K562 (cell line): ENCODE measurements around the gene ACP5. TPM values are rescaled to one million over a fixed set of nuclear protein-coding genes. Genes with fewer than 3 reads are reported as not detected.

Experiments used
- ATF1 ChIP-seq, 2 experiments: fragments of 450-650 bp in 1 of 2; IDR thresholded peaks; 2 replicates each; pipeline ENCODE4 v1.6.1; 2016; ENCODE audit warnings: missing compliant biosample characterization in 1 of 2, missing genetic modification characterization in 1 of 2
- BCOR ChIP-seq: fragments of 450-650 bp; IDR thresholded peaks from 2 replicates; pipeline ENCODE4 v1.6.1; 2016
- BHLHE40 ChIP-seq: IDR thresholded peaks from 2 replicates; pipeline ENCODE4 v1.6.1; 2011; ENCODE audit warnings: low read length, improper control_type of control experiment
- E2F8 ChIP-seq: fragments of 450-650 bp; IDR thresholded peaks from 2 replicates; pipeline ENCODE4 v1.7.1; 2018; ENCODE audit warnings: mild to moderate bottlenecking, low read depth; ENCODE audit not compliant: partially characterized antibody
- ETV6 ChIP-seq, 3 experiments: fragments of 150-350 bp in 1 of 3; sonication (generic) in 1 of 3; formaldehyde crosslinking in 1 of 3; IDR thresholded peaks; 2 replicates each; pipeline versions ENCODE4 v1.6.1 to v1.8.0; 2014 to 2022; ENCODE audit warnings: borderline replicate concordance in 2 of 3, low read depth in 2 of 3, antibody characterized with exemption in 1 of 3, low read length in 1 of 3, mild to moderate bottlenecking in 1 of 3, missing genetic modification reagents in 1 of 3
- FOXJ3 ChIP-seq: sonication (generic); formaldehyde crosslinking; IDR thresholded peaks from 2 replicates; pipeline ENCODE4 v1.4.0; 2020; ENCODE audit warnings: mild to moderate bottlenecking, missing genetic modification reagents
- KDM5B ChIP-seq: fragments of 200-600 bp; sonication (generic); IDR thresholded peaks from 2 replicates; pipeline ENCODE4 v1.6.1; 2012; ENCODE audit warnings: low read depth, mild to moderate bottlenecking, moderate library complexity, low read length, control low read depth, inconsistent platforms; ENCODE audit not compliant: insufficient replicate concordance
- MBD2 ChIP-seq: sonication (generic); IDR thresholded peaks from 2 replicates; pipeline ENCODE4 v1.6.1; 2016; ENCODE audit warnings: low read depth, borderline replicate concordance
- PHB2 ChIP-seq: fragments of 450-650 bp; IDR thresholded peaks from 2 replicates; pipeline ENCODE4 v1.6.1; 2017; ENCODE audit warnings: low read depth
- POLR3A ChIP-seq: IDR thresholded peaks from 2 replicates; pipeline ENCODE4 v1.6.1; 2011; ENCODE audit warnings: borderline replicate concordance, mild to moderate bottlenecking, moderate library complexity; ENCODE audit not compliant: insufficient read length, insufficient read depth; ENCODE audit errors: extremely low read depth
- RBM34 ChIP-seq: fragments of 200-400 bp; formaldehyde crosslinking; IDR thresholded peaks from 2 replicates; pipeline ENCODE4 v1.6.1; 2018; ENCODE audit warnings: low read length, borderline replicate concordance; ENCODE audit not compliant: insufficient read depth
- RBM39 ChIP-seq: fragments of 200-400 bp; formaldehyde crosslinking; optimal IDR thresholded peaks from 2 replicates; pipeline ENCODE3; 2018; ENCODE audit warnings: low read depth, low read length
- SOX6 ChIP-seq: fragments of 450-650 bp; IDR thresholded peaks from 2 replicates; pipeline ENCODE4 v1.6.1; 2014; ENCODE audit warnings: mild to moderate bottlenecking
- ZKSCAN8 ChIP-seq: fragments of 200-800 bp; sonication (Bioruptor generic); IDR thresholded peaks from 2 replicates; pipeline ENCODE4 v1.6.1; 2016; ENCODE audit warnings: missing genetic modification characterization, missing compliant biosample characterization
- ZNF12 ChIP-seq: sonication (generic); formaldehyde crosslinking; IDR thresholded peaks from 2 replicates; pipeline ENCODE4 v1.4.0; 2020; ENCODE audit warnings: mild to moderate bottlenecking, missing genetic modification reagents
- ZNF175 ChIP-seq: fragments of 200-800 bp; sonication (Bioruptor generic); IDR thresholded peaks from 2 replicates; pipeline ENCODE4 v1.6.1; 2016; ENCODE audit warnings: low read depth, mild to moderate bottlenecking, missing genetic modification characterization, missing compliant biosample characterization
- ZNF280B ChIP-seq: fragments of 250-450 bp; sonication (Bioruptor Pico); IDR thresholded peaks from 2 replicates; pipeline ENCODE4 v1.5.1; 2021; ENCODE audit warnings: mild to moderate bottlenecking
- ZNF583 ChIP-seq: fragments of 250-450 bp; sonication (Bioruptor Pico); IDR thresholded peaks from 2 replicates; pipeline ENCODE4 v1.4.0; 2020
- ZNF586 ChIP-seq: fragments of 450-650 bp; formaldehyde crosslinking; conservative IDR thresholded peaks from 2 replicates; pipeline ENCODE4 v1.4.0; 2020; ENCODE audit warnings: mild to moderate bottlenecking, moderate library complexity
- polyA plus RNA-seq, 8 experiments: library from polyadenylated mRNA; depleted of rRNA in 4 of 8; stranded (reverse) in 5 of 8; unstranded in 3 of 8; fragments of >200 nt; fragmentation: Nextera tagmentation in 2 of 8; fragmentation: Illumina TruSeq in 1 of 8; extraction: Ambion mirVana in 2 of 8; extraction: Trizol in 1 of 8; gene quantifications; 2 replicates each; pipeline versions ENCODE4 v1.2.1 to v1.2.3, GENCODE V29; 2011 to 2014; ENCODE audit warnings: inconsistent platforms in 1 of 8, missing spikeins in 1 of 8
- total RNA-seq, 7 experiments: library from RNA; depleted of rRNA in 6 of 7; stranded (reverse); fragments of >200 nt in 6 of 7; fragmentation: Illumina TruSeq in 2 of 7; extraction: Trizol in 2 of 7; gene quantifications; 2 replicates each; pipeline versions ENCODE4 v1.2.1 to v1.2.3, GENCODE V29; 2011 to 2021; ENCODE audit warnings: low replicate concordance in 1 of 7
- TF ChIP-seq, protein P1 (sequence below): fragments of 450-650 bp; IDR thresholded peaks from 2 replicates; pipeline ENCODE4 v1.6.1; 2016; ENCODE audit warnings: borderline replicate concordance
- TF ChIP-seq, protein P2 (sequence below): fragments of 450-650 bp; formaldehyde crosslinking; conservative IDR thresholded peaks from 2 replicates; pipeline ENCODE4 v1.4.0; 2022; ENCODE audit warnings: mild to moderate bottlenecking, missing genetic modification characterization

The ACP5 gene
- total and polyA plus RNA-seq, 9 of the 15 experiments (the other 6 are each of a cell fraction or from before 2014, with no cell fraction given) = 0.06 to 1.1 (median 0.31) TPM; not detected in 1

DNA sequence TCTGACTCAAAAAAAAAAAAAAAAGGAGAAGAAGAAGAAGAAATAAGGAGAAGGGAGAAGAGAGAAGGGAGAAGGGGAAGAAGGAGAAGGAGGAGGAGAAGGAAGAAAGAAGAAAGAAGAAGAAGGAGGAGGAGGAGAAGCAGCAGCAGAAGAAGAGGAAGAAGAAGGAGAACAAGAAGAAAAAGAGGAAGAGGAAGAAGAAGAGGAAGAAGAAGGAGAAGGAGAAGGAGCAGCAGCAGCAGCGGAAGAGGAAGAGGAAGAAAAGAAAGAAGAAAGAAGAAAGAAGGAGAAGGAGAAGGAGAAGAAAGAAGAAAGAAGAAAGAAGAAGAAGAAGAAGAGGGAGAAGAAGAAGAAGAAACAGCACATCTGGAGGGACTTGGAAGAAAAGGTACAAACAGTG, 42.9 kb downstream of the ACP5 start (continued):
- TF ChIP-seq, protein P1, sequence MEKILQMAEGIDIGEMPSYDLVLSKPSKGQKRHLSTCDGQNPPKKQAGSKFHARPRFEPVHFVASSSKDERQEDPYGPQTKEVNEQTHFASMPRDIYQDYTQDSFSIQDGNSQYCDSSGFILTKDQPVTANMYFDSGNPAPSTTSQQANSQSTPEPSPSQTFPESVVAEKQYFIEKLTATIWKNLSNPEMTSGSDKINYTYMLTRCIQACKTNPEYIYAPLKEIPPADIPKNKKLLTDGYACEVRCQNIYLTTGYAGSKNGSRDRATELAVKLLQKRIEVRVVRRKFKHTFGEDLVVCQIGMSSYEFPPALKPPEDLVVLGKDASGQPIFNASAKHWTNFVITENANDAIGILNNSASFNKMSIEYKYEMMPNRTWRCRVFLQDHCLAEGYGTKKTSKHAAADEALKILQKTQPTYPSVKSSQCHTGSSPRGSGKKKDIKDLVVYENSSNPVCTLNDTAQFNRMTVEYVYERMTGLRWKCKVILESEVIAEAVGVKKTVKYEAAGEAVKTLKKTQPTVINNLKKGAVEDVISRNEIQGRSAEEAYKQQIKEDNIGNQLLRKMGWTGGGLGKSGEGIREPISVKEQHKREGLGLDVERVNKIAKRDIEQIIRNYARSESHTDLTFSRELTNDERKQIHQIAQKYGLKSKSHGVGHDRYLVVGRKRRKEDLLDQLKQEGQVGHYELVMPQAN = 0 out of 2 replicates have a peak, but pooled peaks have one; percentile 41
- TF ChIP-seq POLR3A (no peak), BHLHE40 (no peak), MBD2 (no peak), PHB2 (peak; percentile 14; the same call in 1 of the 2 replicates), SOX6 (no peak), BCOR (peak; percentile 31), ETV6 (IDR thresholded peaks at IDR 0.05; ENCODE audit: borderline replicate concordance in 1 of 2, low read depth in 2 of 2, low read length in 1 of 2) (peak; percentile 40 to 75; a peak in 1 of 4 replicates), ETV6 (CRISPR knock-in tag; IDR thresholded peaks at IDR 0.05; ENCODE audit: borderline replicate concordance) (no peak), ZNF280B (no peak), KDM5B (no peak), ZKSCAN8 (CRISPR knock-in tag) (no peak), ATF1 (CRISPR knock-in tag; IDR thresholded peaks at IDR 0.05) (no peak), ATF1 (tag; IDR thresholded peaks at IDR 0.05) (no peak), RBM34 (no peak), FOXJ3 (CRISPR knock-in tag) (no peak), E2F8 (no peak), ZNF586 (CRISPR knock-in tag) (no peak), ZNF175 (no peak), ZNF583 (CRISPR knock-in tag) (no peak), RBM39 (peak; percentile 12), ZNF12 (no peak)
- TF ChIP-seq, protein P2, sequence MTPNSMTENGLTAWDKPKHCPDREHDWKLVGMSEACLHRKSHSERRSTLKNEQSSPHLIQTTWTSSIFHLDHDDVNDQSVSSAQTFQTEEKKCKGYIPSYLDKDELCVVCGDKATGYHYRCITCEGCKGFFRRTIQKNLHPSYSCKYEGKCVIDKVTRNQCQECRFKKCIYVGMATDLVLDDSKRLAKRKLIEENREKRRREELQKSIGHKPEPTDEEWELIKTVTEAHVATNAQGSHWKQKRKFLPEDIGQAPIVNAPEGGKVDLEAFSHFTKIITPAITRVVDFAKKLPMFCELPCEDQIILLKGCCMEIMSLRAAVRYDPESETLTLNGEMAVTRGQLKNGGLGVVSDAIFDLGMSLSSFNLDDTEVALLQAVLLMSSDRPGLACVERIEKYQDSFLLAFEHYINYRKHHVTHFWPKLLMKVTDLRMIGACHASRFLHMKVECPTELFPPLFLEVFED = 0 out of 2 replicates have a peak, but pooled peaks have one; percentile 64
